HepG2 (cell line): Measurements from ENCODE around the gene ARFGEF3.

ENCODE experiments used
- FOSL2 ChIP-seq: sonication (generic); formaldehyde crosslinking; IDR thresholded peaks from 2 replicates; pipeline ENCODE4 v1.4.0; 2020; ENCODE audit warnings: missing genetic modification reagents
- HNRNPL ChIP-seq: fragments of 200-400 bp; formaldehyde crosslinking; IDR thresholded peaks from 2 replicates; pipeline ENCODE4 v1.6.1; 2017; ENCODE audit warnings: mild to moderate bottlenecking, low read depth, low read length
- HNRNPLL ChIP-seq: fragments of 200-400 bp; formaldehyde crosslinking; IDR thresholded peaks from 2 replicates; pipeline ENCODE4 v1.6.1; 2017; ENCODE audit warnings: mild to moderate bottlenecking, low read depth, low read length; ENCODE audit not compliant: poor library complexity, severe bottlenecking
- KAT8 ChIP-seq: IDR thresholded peaks from 2 replicates; pipeline ENCODE4 v1.6.1; 2016; ENCODE audit warnings: missing genetic modification reagents, missing compliant biosample characterization
- MYC ChIP-seq: sonication (generic); formaldehyde crosslinking; IDR thresholded peaks from 2 replicates; pipeline ENCODE4 v1.9.0; 2021; ENCODE audit warnings: missing genetic modification reagents, borderline replicate concordance
- POLR2A ChIP-seq, 2 experiments: IDR thresholded peaks; 2 replicates each; pipeline ENCODE4 v1.6.1; 2011; ENCODE audit warnings: low read depth in 2 of 2, low read length in 2 of 2, mild to moderate bottlenecking in 1 of 2, moderate library complexity in 1 of 2; ENCODE audit not compliant: insufficient read depth in 1 of 2
- POLR2AphosphoS5 ChIP-seq: IDR thresholded peaks from 2 replicates; pipeline ENCODE4 v1.6.1; 2012; ENCODE audit warnings: low read depth, low read length
- XRCC5 ChIP-seq: fragments of 200-400 bp; formaldehyde crosslinking; optimal IDR thresholded peaks from 2 replicates; pipeline ENCODE3; 2017; ENCODE audit warnings: mild to moderate bottlenecking, low read length
- ZBTB33 ChIP-seq: sonication (generic); formaldehyde crosslinking; IDR thresholded peaks from 2 replicates; pipeline ENCODE4 v1.4.0; 2020; ENCODE audit warnings: missing genetic modification reagents
- ZNF230 ChIP-seq: sonication (generic); formaldehyde crosslinking; IDR thresholded peaks from 2 replicates; pipeline ENCODE4 v1.4.0; 2020; ENCODE audit warnings: mild to moderate bottlenecking, missing genetic modification reagents
- ZNF3 ChIP-seq: IDR thresholded peaks from 2 replicates; pipeline ENCODE4 v1.7.0; 2017; ENCODE audit warnings: inconsistent platforms
- ZNF766 ChIP-seq: sonication (generic); formaldehyde crosslinking; IDR thresholded peaks from 2 replicates; pipeline ENCODE4 v1.5.0; 2020; ENCODE audit warnings: missing genetic modification reagents, borderline replicate concordance
- ZNF768 ChIP-seq: sonication (generic); formaldehyde crosslinking; IDR thresholded peaks from 2 replicates; pipeline ENCODE4 v1.4.0; 2020; ENCODE audit warnings: missing genetic modification reagents

- no peak for TF ChIP-seq KAT8 (CRISPR knock-in tag)
- no peak for TF ChIP-seq POLR2AphosphoS5
- TF ChIP-seq POLR2A (IDR thresholded peaks at IDR 0.05; ENCODE audit: insufficient read depth in 1 of 2, low read depth in 2 of 2, low read length in 2 of 2) = no peak
- no peak for TF ChIP-seq HNRNPL
- no peak for TF ChIP-seq ZNF230 (CRISPR knock-in tag)
- no peak for TF ChIP-seq FOSL2 (CRISPR knock-in tag)
- TF ChIP-seq ZNF766 (CRISPR knock-in tag) = no peak
- no peak for TF ChIP-seq MYC (CRISPR knock-in tag)
- TF ChIP-seq ZNF768 (CRISPR knock-in tag) = no peak
- no peak for TF ChIP-seq XRCC5
- TF ChIP-seq ZNF3 (CRISPR knock-in tag) = no peak
- TF ChIP-seq HNRNPLL = no peak
- TF ChIP-seq ZBTB33 (CRISPR knock-in tag) = no peak
Measured at GRCh38 chr6:138239774-138240173, 78.0 kb downstream of the ARFGEF3 start.
